Skeletal muscle tissue (tissue), 4 donors: ENCODE data around the gene ANKRD23. TPM values are rescaled to one million over a fixed set of nuclear protein-coding genes. Genes with fewer than 3 reads are reported as not detected.
A peak's percentile ranks its signal among the peaks of the same experiment; 100 is the strongest.
"Not testable (repeated sequence)": the region's sequence is repeated elsewhere in the genome, so short reads cannot be mapped to it uniquely, and the experiment has no call there.

Experiments
- H3K27ac ChIP-seq: one replicate; pipeline ENCODE4 v1.7.0; 2013; ENCODE audit warnings: mild to moderate bottlenecking, low read depth, low read length, inconsistent platforms
- H3K27me3 ChIP-seq, 3 donors: one replicate each; pipeline ENCODE4 v1.7.0; 2013; ENCODE audit warnings: low read length in 3 of 3; ENCODE audit not compliant: control insufficient read depth in 3 of 3, insufficient read depth in 3 of 3
- H3K36me3 ChIP-seq, 3 donors: one replicate each; pipeline ENCODE4 v1.7.0; 2013; ENCODE audit warnings: low read length in 3 of 3; ENCODE audit not compliant: control insufficient read depth in 3 of 3, insufficient read depth in 3 of 3
- H3K4me1 ChIP-seq, 3 donors: one replicate each; pipeline ENCODE4 v1.7.0; 2013; ENCODE audit warnings: low read length in 3 of 3, mild to moderate bottlenecking in 3 of 3; ENCODE audit not compliant: control insufficient read depth in 3 of 3, insufficient read depth in 3 of 3
- H3K4me3 ChIP-seq, 3 donors: one replicate each; pipeline ENCODE4 v1.7.0; 2013; ENCODE audit warnings: low read length in 3 of 3
- H3K9ac ChIP-seq, 3 donors: one replicate each; pipeline ENCODE4 v1.7.0; 2013; ENCODE audit warnings: low read length in 3 of 3, mild to moderate bottlenecking in 3 of 3, moderate library complexity in 2 of 3, low read depth in 1 of 3
- H3K9me3 ChIP-seq, 3 donors: one replicate each; pipeline ENCODE4 v1.7.0; 2013; ENCODE audit warnings: low read length in 3 of 3; ENCODE audit not compliant: control insufficient read depth in 3 of 3
- total RNA-seq: library from RNA; depleted of rRNA; stranded (reverse); fragments of >200 nt; gene quantifications from one replicate; pipeline ENCODE4 v1.2.3, GENCODE V29; 2014
- donor health status: Osteomylitis.

Gene ANKRD23
- total RNA-seq, 1 donor from 2014 or later, result 5.2 TPM

- Histone ChIP-seq H3K36me3 (peaks cover 50 to 58% (median 51%) of the 10 kb centered on the region in 3 donors), H3K4me1 (peaks cover 27 to 35% (median 34%) of the 10 kb centered on the region in 3 donors)
Observed at GRCh38 chr2:96864343-96865091, 20.7 kb upstream of the ANKRD23 start.

GRCh38 chr2:96863575-96864342, 19.9 kb upstream of the ANKRD23 start:
- peaks cover 34 to 43% (median 42%) of the 10 kb centered on the region in 3 donors for H3K4me1 ChIP-seq
- H3K36me3 ChIP-seq, result peaks cover 50 to 58% (median 51%) of the 10 kb centered on the region in 3 donors
- H3K27me3 ChIP-seq, result no peaks in the 10 kb centered on the region
- no peaks in the 10 kb centered on the region for H3K9me3 ChIP-seq
- H3K9ac ChIP-seq, result no peak overlapping the region
- H3K4me3 ChIP-seq, result no peak overlapping the region
- H3K27ac ChIP-seq, result no peak overlapping the region

More at GRCh38 chr2:96864343-96865091, 20.7 kb upstream of the ANKRD23 start:
- Histone ChIP-seq H3K9ac (peak overlapping the region in 1 of 3 donors; percentile 40), H3K27me3 (no peaks in the 10 kb centered on the region), H3K4me3 (no peak overlapping the region), H3K9me3 (no peaks in the 10 kb centered on the region), H3K27ac (no peak overlapping the region)

GRCh38 chr2:96863056-96863455, 19.2 kb upstream of the ANKRD23 start:
- H3K27me3 ChIP-seq, H3K27ac ChIP-seq, H3K9me3 ChIP-seq, H3K4me3 ChIP-seq, H3K9ac ChIP-seq: not testable (repeated sequence)
- H3K36me3 ChIP-seq, result peaks cover 50 to 58% (median 51%) of the 10 kb centered on the region in 3 donors
- peaks cover 30 to 42% (median 41%) of the 10 kb centered on the region in 3 donors for H3K4me1 ChIP-seq

- H3K9ac ChIP-seq, result no peak overlapping the region
- H3K9me3 ChIP-seq, result no peaks in the 10 kb centered on the region
- H3K27ac ChIP-seq, result no peak overlapping the region
- peaks cover 42 to 49% (median 44%) of the 10 kb centered on the region in 3 donors for H3K36me3 ChIP-seq
- no peak overlapping the region for H3K4me3 ChIP-seq
- no peaks in the 10 kb centered on the region for H3K27me3 ChIP-seq
- peaks cover 21 to 35% (median 34%) of the 10 kb centered on the region in 3 donors for H3K4me1 ChIP-seq
Observed at GRCh38 chr2:96861074-96861473, 17.3 kb upstream of the ANKRD23 start.

GRCh38 chr2:96860065-96861029, 16.5 kb upstream of the ANKRD23 start:
- Histone ChIP-seq H3K4me3 (no peak overlapping the region), H3K9ac (no peak overlapping the region), H3K9me3 (no peaks in the 10 kb centered on the region), H3K36me3 (peaks cover 35 to 42% (median 38%) of the 10 kb centered on the region in 3 donors), H3K27me3 (no peaks in the 10 kb centered on the region), H3K27ac (no peak overlapping the region), H3K4me1 (peaks cover 19 to 33% (median 28%) of the 10 kb centered on the region in 3 donors)

- H3K9me3 ChIP-seq, result no peaks in the 10 kb centered on the region
- peaks cover 19 to 31% (median 27%) of the 10 kb centered on the region in 3 donors for H3K4me1 ChIP-seq
- H3K27ac ChIP-seq, result peak overlapping the region; percentile 41
- no peak overlapping the region for H3K4me3 ChIP-seq
- H3K27me3 ChIP-seq, result no peaks in the 10 kb centered on the region
- H3K36me3 ChIP-seq, result peaks cover 28 to 35% (median 32%) of the 10 kb centered on the region in 3 donors
- no peak overlapping the region for H3K9ac ChIP-seq
Observed at GRCh38 chr2:96859681-96860064, 15.9 kb upstream of the ANKRD23 start.

GRCh38 chr2:96859099-96859649, 15.4 kb upstream of the ANKRD23 start:
- Histone ChIP-seq H3K4me3 (peak overlapping the region in 2 of 3 donors; percentile 24 to 70), H3K36me3 (peaks cover 26 to 30% (median 29%) of the 10 kb centered on the region in 3 donors)

GRCh38 chr2:96857667-96858372, 14.0 kb upstream of the ANKRD23 start, which contains the start of gene ANKRD39:
Gene ANKRD39 (minus strand): TSS chr2:96858016. CDS start chr2:96857987, 29 bp downstream.
- H3K36me3 ChIP-seq, result peaks cover 19 to 26% (median 24%) of the 10 kb centered on the region in 3 donors
- peaks cover 19 to 26% (median 25%) of the 10 kb centered on the region in 3 donors for H3K4me1 ChIP-seq
- peak within 1 kb of the TSS; percentile 67 to 92 (median 73) for H3K9ac ChIP-seq

More at GRCh38 chr2:96859099-96859649, 15.4 kb upstream of the ANKRD23 start:
- H3K9me3 ChIP-seq, result no peaks in the 10 kb centered on the region
- peak overlapping the region; percentile 0 to 81 (median 43) for H3K9ac ChIP-seq
- peak overlapping the region; percentile 41 for H3K27ac ChIP-seq
- no peaks in the 10 kb centered on the region for H3K27me3 ChIP-seq
- H3K4me1 ChIP-seq, result peaks cover 19 to 26% (median 25%) of the 10 kb centered on the region in 3 donors

More at GRCh38 chr2:96857667-96858372, 14.0 kb upstream of the ANKRD23 start, which contains the start of gene ANKRD39:
- Histone ChIP-seq H3K27me3 (no peaks in the 10 kb centered on the region), H3K9me3 (no peaks in the 10 kb centered on the region), H3K27ac (peak within 1 kb of the TSS; percentile 65), H3K4me3 (peak within 1 kb of the TSS; percentile 69 to 86 (median 86))
